Transverse colon (tissue), 4 donors: ENCODE measurements around the gene GAB2. TPM values are rescaled to one million over a fixed set of nuclear protein-coding genes. Genes with fewer than 3 reads are reported as not detected.

Experiments
- DNase-seq: peaks from one replicate; pipeline ENCODE4 v3.0.0-alpha.2; 2019
- H3K27ac ChIP-seq, 4 donors: fragments of 200-600 bp; sonication (generic); 2 replicates each; pipeline ENCODE4 v1.5.1; 2016 to 2018; ENCODE audit warnings: inconsistent platforms in 4 of 4
- H3K27me3 ChIP-seq: fragments of 200-600 bp; sonication (generic); 2 replicates; pipeline ENCODE4 v1.5.1; 2017; ENCODE audit warnings: inconsistent platforms
- H3K36me3 ChIP-seq, 4 donors: fragments of 200-600 bp; sonication (generic); 2 replicates each; pipeline ENCODE4 v1.5.1; 2017 to 2019; ENCODE audit warnings: inconsistent platforms in 4 of 4
- H3K4me1 ChIP-seq, 4 donors: fragments of 200-600 bp; sonication (generic); 2 replicates each; pipeline ENCODE4 v1.5.1; 2017 to 2020; ENCODE audit warnings: inconsistent platforms in 4 of 4
- H3K4me3 ChIP-seq, 4 donors: fragments of 200-600 bp; sonication (generic); 1 replicate in 1 of 4; 2 replicates in 3 of 4; pipeline versions ENCODE4 v1.5.1 to v1.6.1; 2017 to 2019; ENCODE audit warnings: inconsistent platforms in 4 of 4
- H3K9me3 ChIP-seq, 2 donors: fragments of 200-600 bp; sonication (generic); 2 replicates each; pipeline ENCODE4 v1.5.1; 2017 to 2019; ENCODE audit warnings: inconsistent platforms in 2 of 2
- CTCF ChIP-seq, 5 experiments: fragments of 200-600 bp in 3 of 5; fragments of 450-650 bp in 2 of 5; sonication (generic) in 3 of 5; IDR thresholded peaks; 1 replicate in 2 of 5; 2 replicates in 3 of 5; pipeline ENCODE4 v1.5.1; 2016 to 2017; ENCODE audit warnings: antibody characterized with exemption in 5 of 5, inconsistent platforms in 3 of 5, mild to moderate bottlenecking in 2 of 5, moderate library complexity in 1 of 5
- EP300 ChIP-seq: sonication (generic); formaldehyde crosslinking; IDR thresholded peaks from one replicate; pipeline ENCODE4 v1.6.1; 2017; ENCODE audit warnings: antibody characterized with exemption, low read depth
- POLR2A ChIP-seq: fragments of 450-650 bp; IDR thresholded peaks from one replicate; pipeline ENCODE4 v1.6.1; 2016; ENCODE audit warnings: antibody characterized with exemption, mild to moderate bottlenecking, moderate library complexity
- POLR2AphosphoS5 ChIP-seq, 3 donors: sonication (generic); formaldehyde crosslinking; IDR thresholded peaks; one replicate each; pipeline ENCODE4 v1.6.1; 2016; ENCODE audit warnings: antibody characterized with exemption in 3 of 3
- WGBS, 2 donors: methylation state at CpG; one replicate each; pipeline ENCODE4 v1.1.5; 2018; ENCODE audit warnings: low coverage in 1 of 2; 5-methylcytosine and 5-hydroxymethylcytosine counted together
- in situ Hi-C, 4 donors: fragments of 200-750 bp; cut with MboI; loops; one replicate each; pipeline versions ENCODE4 v1.15.0 to v1.15.1; 2017; ENCODE audit warnings: low sequenced_read_pairs in 3 of 4, low pct_ligation_motif_present in 1 of 4, low pct_unique_long_range_greater_than_20kb in 1 of 4
- intact Hi-C: fragments of 100-400 bp; cut with DNase I; formaldehyde crosslinking; loops from one replicate; pipeline ENCODE4 v1.15.1; 2023; ENCODE audit warnings: low total_unique reads
- total RNA-seq, 4 donors: library from RNA; depleted of rRNA; stranded (reverse); fragments of >200 nt; gene quantifications; one replicate each; pipeline ENCODE4 v1.1.0, GENCODE V29; 2016

Gene GAB2
- total RNA-seq, 4 donors from 2014 or later: 5.8 to 35.7 (median 22.9) TPM

GRCh38 chr11:78211565-78211964 lies 206.1 kb downstream of the GAB2 start:
- Histone ChIP-seq H3K4me1 (no peaks in the 10 kb centered on the region), H3K9me3 (no peaks in the 10 kb centered on the region), H3K27me3 (no peaks in the 10 kb centered on the region), H3K36me3 (peaks cover 0 to 5% (median 1%) of the 10 kb centered on the region in 4 donors), H3K27ac (no peak overlapping the region), H3K4me3 (no peak overlapping the region)
- intact Hi-C loops (no loop called here), in situ Hi-C loops (no loop called here)
- 89 to 91% methylated on average over 5 of the region's 5 CpGs for WGBS, 2 donors
- no peak for DNase-seq
- TF ChIP-seq POLR2AphosphoS5 (IDR thresholded peaks at IDR 0.05): no peak
- no peak for TF ChIP-seq CTCF (IDR thresholded peaks at IDR 0.05)
- TF ChIP-seq POLR2A: no peak
- no peak for TF ChIP-seq EP300

- in situ Hi-C loops (no loop called here), intact Hi-C loops (no loop called here)
- 93% methylated on average over 31 of the region's 31 CpGs; no CpG with 5 or more reads in 1 of the 2 donors for WGBS, 2 donors
- Histone ChIP-seq H3K4me3 (no peak overlapping the region), H3K27me3 (no peaks in the 10 kb centered on the region), H3K9me3 (no peaks in the 10 kb centered on the region), H3K4me1 (no peaks in the 10 kb centered on the region), H3K36me3 (peaks cover 0 to 5% (median 0%) of the 10 kb centered on the region in 4 donors), H3K27ac (no peak overlapping the region)
- no peak for DNase-seq
- TF ChIP-seq POLR2A: no peak
Measured at GRCh38 chr11:78210000-78210608, 207.5 kb downstream of the GAB2 start.

- 93% methylated on average over 18 of the region's 18 CpGs; no CpG with 5 or more reads in 1 of the 2 donors for WGBS, 2 donors
- Histone ChIP-seq H3K4me3 (no peak overlapping the region), H3K27me3 (no peaks in the 10 kb centered on the region), H3K4me1 (no peaks in the 10 kb centered on the region), H3K36me3 (peaks cover 0 to 5% (median 0%) of the 10 kb centered on the region in 4 donors), H3K9me3 (no peaks in the 10 kb centered on the region), H3K27ac (no peak overlapping the region)
- intact Hi-C loops: no loop called here
- in situ Hi-C loops: no loop called here
- TF ChIP-seq POLR2AphosphoS5 (IDR thresholded peaks at IDR 0.05) (no peak), POLR2A (no peak), EP300 (no peak), CTCF (IDR thresholded peaks at IDR 0.05) (no peak)
- DNase-seq: no peak
Measured at GRCh38 chr11:78209478-78209877, 208.1 kb downstream of the GAB2 start.

GRCh38 chr11:78208257-78209165 lies 209.1 kb downstream of the GAB2 start:
- Histone ChIP-seq H3K27me3 (no peaks in the 10 kb centered on the region), H3K27ac (no peak overlapping the region), H3K4me3 (no peak overlapping the region), H3K36me3 (peaks cover 0 to 5% (median 0%) of the 10 kb centered on the region in 4 donors), H3K4me1 (no peaks in the 10 kb centered on the region), H3K9me3 (no peaks in the 10 kb centered on the region)
- TF ChIP-seq POLR2A (no peak), POLR2AphosphoS5 (IDR thresholded peaks at IDR 0.05) (no peak), CTCF (IDR thresholded peaks at IDR 0.05) (no peak), EP300 (no peak)
- in situ Hi-C loops (no loop called here), intact Hi-C loops (no loop called here)
- WGBS, 2 donors: 89 to 100% methylated on average over 4 to 16 of the region's 16 CpGs
- DNase-seq: no peak
